GM19468 (cell line): ENCODE measurements around the gene AMT.

Experiments used
- ATAC-seq: cut with Tn5 transposase; IDR thresholded peaks from one replicate; pipeline ENCODE4 v1.9.1; 2021; ENCODE audit warnings: mild to moderate bottlenecking, moderate library complexity, moderate number of reproducible peaks; ENCODE audit not compliant: unreplicated experiment; ENCODE audit errors: extremely low read depth

The AMT gene, protein sequence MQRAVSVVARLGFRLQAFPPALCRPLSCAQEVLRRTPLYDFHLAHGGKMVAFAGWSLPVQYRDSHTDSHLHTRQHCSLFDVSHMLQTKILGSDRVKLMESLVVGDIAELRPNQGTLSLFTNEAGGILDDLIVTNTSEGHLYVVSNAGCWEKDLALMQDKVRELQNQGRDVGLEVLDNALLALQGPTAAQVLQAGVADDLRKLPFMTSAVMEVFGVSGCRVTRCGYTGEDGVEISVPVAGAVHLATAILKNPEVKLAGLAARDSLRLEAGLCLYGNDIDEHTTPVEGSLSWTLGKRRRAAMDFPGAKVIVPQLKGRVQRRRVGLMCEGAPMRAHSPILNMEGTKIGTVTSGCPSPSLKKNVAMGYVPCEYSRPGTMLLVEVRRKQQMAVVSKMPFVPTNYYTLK

DNA sequence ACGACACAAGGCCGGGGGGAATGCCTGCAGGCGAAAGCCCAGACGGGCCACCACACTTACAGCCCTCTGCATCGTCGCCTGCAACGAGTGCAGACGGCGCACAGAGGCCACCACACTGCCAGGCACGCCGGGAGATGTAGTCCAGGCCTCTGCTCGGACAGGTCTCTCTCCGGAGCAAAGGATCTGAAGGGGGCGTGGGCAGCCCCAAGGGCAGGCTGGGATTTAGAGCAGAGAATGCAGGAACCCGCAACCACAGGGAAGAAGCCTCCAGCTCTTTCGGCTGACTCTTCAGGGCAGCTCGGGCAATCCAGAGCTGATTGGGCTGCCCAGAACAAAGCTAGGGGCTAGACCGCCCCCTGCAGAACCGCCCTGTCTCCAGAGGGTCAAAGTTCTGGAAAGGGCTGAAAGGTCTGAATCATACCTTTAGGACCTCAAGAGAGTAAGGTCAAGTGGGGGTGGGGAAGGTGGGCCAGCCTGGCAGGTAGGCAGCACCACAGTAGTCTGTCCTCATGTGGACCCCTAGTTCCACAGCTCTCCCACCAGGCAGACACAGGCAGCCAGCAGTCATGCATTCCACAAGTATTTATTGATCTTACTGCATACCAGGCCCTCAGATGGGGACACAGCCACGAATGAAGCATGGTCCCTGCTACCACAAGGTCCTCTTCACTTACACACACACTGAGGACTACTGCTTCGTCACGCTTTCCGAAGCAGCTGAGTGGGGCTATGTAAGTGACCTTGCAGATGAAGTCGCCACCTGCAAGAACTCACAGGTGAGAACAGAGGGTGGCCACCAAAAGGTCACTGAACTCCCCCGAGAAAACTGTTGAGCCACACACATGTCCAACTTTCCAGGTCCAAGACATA is at the start of gene AMT:
Gene AMT, minus strand, starts transcription at position 95 of the 870 bp plus-strand sequence. Its CDS starts 23 bp downstream, at position 72.
- ATAC-seq: no peak

DNA sequence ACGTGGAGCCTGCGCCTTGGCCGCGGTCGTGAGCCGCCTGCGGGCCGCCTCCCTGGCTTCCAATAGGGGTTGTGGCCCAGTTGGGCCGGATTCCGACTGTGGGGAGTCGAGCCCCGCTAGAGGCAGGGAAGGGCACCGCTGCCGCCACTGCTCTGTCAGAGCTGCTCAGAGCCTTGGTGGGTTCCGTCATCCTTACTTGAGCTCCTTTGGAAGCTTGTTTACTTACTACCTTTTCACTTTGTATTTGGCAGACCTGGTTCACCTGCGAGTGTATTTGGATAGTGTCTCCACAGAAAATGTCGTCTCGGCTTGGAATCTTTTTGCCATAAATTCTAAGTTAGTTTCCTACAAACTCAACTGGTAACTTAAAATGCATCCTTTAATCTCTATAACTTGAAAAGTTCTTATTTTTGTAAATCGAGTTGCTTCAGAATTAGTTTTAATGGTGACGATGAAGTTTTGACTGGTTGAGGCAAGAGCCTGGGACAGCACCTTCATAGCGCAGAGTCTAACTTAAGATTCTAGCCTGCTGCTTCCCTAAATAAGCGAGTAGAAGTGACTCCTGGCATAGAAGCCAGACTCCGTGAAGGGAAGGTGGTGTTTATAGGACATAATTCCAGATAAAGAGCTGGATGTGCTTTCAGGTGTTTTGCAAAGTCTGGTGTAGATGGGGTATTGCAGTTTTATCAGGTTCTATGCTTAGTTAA is 48.6 kb upstream of the AMT start:
- ATAC-seq: no peak

DNA sequence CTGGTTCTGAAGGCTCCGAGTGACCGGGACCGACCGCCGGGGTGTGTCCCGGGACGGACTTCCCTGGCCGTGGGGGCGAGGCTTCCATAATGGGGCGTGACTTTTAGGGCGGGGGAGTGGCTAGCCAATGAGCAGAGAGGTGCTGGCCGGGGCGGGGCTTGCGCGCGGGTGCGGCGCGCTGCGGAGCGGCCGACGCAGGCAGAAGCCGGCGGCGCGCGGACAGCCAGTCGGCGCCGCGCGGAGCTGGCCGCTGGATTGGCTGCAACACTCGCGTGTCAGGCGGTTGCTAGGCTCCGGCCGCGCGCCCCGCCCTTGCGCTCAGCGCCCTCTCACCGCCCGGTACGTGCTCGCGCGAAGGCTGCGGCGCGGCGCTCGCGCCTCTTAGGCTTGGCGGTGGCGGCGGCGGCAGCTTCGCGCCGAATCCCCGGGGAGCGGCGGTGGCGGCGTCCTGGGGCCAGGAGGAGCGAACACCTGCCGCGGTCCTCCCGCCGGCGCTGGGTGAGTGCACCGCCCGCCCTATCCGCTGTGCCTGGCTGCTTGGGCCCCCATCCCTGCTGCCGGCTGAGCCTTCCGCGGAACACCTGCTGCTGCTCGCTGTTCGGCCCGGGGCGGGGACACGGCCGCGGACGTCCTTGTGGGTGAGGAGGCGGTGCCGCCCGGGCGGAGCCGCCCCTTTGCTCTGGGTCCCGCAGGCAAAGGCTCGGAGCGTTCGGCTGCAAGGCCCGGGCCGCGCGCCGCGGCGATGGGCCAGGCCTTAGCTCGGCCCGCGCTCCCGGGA is 47.9 kb upstream of the AMT start, which contains the start of gene DAG1:
Gene DAG1, plus strand, starts transcription at position 332 of the 778 bp plus-strand sequence. CDS start 40,268 bp downstream, outside the sequence.
- peak; percentile 67 for ATAC-seq

DNA sequence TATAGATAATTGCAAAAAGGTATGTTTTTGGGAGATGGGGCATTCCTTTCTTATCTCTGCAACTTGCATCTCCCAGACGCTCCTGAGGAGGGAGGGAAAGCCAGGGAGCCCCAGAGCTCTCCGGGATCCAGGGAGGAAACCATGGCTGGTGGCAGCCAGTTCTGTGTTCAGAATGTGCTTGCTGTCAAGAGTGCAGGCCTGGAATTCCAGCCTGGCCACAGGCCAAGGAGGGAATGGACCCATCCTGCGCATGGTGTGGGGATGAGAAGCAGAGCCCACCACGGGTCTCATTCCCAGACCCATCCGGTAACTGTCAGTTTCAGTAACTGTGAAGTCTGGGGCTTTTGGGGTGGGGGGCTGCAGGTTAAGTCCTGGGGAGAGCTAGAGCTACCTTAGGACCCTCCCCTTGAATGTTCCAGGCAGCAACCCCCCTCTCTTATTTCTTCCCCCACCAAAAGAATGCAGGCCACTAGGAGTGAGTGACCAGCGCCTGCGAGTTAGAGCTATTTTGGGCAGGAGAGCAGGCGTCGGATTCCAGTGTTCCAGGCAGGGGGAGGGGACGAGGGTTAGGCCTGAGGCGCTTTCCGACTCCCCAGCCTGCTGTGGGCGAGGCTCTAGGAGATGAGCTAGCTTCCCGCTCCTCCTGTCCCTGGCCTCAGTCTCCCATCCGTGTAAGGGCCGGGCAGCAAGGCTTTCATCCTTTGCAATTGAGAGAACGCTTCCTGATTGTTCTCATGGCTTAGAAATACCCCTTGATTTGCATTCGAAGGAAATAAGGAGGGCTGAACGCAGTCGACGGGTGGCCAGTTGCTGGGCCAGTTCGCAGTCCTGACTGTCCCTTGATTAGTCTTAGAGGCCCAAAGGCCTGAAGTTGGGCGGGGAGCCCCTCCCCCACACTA is 47.0 kb upstream of the AMT start:
- ATAC-seq: no peak

DNA sequence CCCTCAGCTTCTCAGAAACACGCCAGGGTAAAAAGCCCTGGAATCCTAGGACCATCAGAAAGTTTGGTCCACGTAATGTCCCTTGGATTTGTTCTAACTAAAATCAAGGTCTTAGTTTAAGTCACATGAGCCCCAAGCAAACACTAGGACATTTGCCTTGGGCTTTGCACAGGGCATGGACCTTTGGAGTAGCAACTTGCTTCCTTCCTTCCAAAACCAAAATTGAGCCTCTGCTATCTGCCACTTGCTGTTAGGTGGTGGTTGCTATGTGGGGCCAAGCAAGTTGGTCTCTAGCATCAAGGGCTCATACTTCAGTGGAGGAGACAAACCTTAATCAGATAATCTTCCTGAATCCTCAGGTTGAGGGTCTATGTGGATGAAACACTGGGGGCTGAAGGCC is 43.8 kb upstream of the AMT start:
- no peak for ATAC-seq

DNA sequence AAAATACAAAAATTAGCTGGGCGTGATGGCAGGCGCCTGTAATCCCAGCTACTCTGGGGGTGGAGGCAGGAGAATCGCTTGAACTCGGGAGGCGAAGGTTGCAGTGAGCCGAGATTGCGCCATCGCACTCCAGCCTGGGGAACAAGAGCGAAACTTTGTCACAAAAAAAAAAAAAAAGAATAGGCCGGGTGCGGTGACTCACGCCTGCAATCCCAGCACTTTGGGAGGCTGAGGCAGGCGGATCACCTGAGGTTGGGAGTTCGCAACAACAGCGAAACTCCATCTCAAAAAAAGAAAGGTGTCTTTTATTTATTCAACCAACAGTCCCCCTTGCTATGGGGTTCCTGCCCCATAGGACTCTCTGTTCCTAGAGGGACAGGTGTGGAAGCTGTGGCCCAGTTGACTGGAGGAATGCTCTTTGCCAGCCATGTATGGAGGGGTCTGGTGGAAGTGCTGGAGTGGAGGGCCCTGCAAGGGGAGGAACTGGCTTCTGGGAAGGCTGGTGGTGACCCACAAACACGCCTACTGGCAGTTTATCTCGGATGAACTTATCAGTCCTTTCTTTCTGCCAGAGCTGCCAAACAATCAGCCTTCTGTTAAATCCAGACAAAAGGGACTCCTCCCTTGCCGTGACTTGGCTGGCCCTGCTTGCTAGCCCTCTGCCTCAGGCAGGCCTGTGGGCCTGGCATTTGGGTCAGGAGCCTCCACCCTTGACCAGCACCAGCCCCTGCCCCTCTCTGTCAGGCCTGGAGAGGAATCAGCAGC is 43.2 kb upstream of the AMT start:
- ATAC-seq: no peak

DNA sequence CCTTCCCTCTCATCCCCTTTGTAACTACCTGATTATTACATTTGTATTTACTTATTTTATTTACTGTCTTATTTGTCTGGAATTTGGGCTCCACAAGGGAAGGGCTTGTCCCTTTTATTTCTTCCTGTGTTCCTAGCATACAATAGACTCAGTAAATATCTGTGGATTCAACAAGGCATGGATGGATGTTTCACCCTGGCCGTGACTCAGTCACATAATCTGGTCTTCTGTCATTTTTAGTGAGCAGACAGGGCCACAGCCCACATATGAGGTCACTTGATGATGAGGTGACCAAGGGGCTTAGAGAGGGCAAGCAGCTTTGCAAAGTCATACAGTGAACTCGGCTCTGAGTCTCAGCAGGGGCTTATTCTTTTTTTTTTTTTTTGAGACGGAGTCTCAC is 39.9 kb upstream of the AMT start:
- no peak for ATAC-seq

DNA sequence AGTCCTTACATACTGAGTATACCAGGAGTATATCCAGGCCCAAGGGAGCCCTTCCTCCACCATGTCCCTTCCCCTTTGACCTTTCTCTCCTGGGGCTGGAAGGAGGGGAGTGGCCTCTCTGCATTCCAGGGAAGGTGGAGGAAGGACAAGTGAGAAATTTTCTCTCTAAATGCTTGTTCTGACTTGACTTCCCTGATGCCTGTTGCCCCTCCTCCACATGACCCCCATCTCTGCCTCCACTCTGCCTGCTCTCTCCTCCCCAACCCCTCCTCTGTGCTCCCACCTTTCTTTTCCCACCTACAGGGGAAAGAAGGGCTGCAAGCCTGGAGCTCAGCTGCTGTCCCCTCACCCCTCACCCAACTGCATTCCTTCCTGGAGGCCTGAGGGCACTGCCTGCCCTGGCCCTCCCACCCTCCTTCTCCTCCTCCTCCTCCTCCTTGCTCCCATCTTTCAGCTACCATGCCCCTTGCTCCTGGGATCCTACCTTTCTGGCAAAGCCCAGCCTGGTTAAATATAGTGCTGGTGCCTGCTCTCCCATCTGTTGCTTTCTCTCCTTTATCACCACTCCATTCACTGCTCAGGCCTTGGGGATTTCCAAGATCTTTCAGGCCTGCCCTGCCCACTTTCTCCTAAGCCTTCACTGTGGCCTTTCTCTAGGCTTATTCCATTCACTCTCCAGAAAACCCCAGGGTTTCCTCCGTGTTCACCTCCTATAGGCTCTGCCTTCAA is 39.3 kb upstream of the AMT start:
- ATAC-seq: no peak

DNA sequence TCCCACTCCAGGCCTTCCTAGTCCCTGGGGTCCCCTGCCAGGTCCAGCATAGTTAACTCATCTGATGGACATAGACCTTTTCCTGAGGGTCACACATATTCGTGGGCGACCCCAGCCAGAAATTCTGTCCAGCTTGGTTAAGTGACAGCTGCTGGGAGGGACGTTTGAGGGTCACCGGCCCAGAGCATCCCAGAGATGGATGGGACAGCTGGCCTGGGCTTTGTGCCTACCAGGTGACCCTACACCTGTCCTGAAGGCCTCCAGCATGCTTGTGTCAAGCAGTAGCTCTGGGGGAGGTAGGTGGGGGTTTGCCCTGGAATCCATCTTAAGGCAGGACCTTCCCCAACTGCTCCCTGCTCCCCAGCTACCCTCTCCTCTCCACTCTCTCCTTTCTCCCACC is 38.7 kb upstream of the AMT start:
- no peak for ATAC-seq

DNA sequence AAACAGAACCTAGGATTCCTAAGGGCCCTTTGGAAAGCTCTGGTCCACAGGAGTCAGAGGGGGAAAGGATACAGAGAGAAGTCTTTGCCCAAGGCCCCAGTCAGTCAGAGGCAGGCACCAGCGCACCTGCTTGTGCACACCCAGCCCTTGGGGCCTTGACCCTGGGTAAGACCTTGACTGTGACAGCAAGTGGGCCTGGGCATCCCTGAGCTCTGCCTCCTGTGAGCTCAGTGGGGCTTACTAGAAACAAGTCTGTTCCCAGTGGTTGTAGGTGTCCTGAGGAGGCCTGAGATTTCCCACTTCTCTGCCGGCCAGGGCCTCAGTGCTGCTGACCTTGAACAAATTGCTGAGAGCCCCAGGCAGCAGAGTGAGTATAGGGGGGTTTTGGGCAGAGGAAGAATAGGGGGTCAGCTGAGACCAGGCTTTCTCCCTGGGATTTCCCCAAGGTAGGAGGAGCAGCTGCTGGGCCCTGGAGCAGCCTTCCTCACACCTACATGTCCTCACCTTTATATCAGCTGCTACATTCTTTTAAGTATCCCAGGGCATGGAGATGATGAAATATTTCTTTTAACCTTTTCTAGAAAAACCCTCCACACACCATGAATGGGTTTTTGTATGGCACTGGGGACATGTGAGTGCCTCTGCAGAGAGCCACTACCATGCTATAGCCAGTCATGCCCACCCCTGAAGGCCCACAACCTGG is 38.1 kb upstream of the AMT start:
- no peak for ATAC-seq

DNA sequence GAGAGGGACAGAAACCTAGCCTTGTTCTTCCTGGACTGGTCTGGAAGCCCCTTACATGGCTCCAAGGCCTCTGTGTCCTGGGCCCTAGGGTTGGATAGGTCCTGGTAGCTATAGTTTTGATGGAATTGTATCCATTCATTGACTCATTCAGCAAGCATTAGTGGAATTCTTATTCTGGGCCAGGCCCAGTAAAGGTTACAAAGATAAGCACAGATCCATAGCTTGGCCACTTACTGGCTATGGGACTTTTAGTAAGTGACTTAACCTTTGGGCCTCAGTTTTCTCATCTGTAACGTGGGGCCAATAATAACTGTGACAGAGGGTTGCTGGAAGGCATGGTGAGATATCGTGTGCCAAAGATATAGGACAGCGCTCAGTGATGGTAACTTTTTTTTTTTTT is 34.2 kb upstream of the AMT start:
- no peak for ATAC-seq

DNA sequence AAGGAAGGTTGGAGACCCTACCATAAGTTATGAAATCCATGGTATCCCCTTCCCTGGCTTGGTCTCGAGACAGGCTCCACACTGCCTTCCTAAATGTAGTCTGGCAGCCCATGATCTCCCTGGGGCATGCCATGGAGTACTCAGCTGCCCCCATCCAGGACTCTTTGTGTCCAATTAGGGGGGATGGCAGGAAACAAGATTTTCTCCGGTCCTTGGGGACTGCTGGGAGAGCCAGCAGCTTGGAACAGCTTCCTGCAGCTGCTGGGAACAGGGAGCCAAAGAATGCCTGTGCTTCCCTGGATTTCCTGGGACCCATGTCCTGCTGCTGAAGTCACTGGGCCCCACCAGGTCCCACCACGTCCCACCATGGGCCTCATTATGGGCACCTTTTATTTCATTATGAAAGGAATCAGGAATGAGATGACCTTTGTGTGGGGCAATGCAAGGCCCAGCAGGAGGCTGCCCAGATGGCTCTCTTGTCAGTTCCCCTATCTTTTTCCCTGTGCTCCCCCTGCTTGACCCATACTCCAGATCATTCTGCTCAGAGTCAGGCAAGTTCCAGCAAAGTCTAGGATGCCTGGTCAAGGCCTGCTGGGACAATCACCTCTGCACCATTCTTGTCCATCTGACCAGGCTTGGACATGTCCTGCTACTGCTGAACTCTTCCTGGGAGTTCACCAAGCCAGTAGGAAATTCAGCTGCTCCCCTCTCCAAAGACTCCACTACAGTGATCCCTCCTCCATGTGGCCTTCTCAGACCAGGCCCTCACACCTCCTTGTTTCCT is 32.8 kb upstream of the AMT start:
- no peak for ATAC-seq

DNA sequence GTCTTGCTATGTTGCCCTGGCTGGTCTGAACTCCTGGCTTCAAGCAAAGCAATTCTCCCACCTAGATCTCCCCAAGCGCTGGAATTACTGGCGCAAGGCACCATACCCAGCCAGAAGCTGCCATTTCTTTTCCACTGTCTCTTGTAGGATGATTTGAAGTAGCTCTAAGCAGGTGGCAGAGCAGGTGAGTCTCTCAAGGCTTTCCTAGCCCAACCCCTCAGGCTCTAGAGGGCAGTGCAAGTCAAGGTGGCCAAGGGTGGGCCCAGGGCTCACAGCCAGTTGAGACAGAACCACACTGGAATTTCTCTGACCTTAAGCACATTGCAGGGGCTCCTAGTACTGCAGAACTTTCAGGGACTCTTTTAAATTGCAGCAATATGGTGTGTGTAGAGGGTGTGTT is 32.2 kb upstream of the AMT start:
- ATAC-seq: no peak

DNA sequence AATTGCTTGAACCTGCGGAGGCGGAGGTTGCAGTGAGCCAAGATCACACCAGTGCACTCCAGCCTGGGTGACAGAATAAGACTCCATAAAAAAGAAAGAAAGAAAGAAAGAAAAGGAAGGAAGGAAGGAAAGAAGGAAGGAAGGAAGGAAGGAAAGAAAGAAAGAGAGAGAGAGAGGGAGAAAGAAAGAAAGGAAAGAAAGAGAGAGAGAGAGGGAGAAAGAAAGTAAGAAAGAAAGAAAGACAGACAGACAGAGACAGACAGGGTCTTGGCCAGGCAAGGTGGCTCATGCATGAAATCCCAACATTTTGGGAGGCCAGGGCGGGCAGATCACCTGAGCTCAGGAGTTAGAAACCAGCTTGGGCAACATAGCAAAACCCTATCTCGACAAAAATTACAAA is 31.3 kb upstream of the AMT start:
- ATAC-seq: no peak

DNA sequence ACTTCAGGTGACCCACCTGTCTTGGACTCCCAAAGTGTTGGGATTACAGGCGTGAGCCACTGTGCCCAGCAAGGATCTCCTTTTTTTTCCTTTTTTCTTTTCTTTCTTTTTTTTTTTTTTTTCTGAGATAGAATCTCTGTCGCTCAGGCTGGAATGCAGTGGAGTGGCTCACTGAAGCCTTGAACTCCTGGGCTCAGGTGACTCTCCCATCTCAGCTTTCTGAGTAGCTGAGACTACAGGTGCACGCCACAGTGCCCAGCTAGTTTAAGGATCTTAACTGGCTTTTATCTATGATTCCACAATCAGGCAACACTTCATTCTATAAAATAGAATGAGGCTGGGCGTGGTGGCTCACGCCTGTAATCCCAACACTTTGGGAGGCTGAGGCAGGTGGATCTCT is 23.1 kb upstream of the AMT start:
- no peak for ATAC-seq

DNA sequence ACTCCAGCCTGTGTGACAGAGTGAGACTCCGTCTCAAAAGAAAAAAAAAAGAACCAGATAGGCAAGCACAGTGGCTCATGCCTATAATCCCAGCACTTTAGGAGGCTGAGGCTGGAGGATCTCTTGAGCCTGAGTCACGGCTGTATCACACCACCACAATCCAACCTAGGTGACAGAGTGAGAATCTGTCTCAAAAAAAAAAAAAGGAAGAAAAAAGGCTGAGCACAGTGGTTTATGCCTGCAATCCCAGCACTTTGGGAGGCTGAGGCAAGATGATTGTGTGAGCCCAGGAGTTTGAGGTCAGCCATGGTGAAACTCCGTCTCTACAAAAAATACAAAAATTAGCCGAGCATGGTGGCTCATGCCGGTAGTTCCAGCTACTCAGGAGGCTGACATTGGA is 12.5 kb upstream of the AMT start:
- ATAC-seq: no peak
